SH-SY5Y (cell line): Measurements from ENCODE around the gene RELN.

Source experiments
- GATA2 ChIP-seq: IDR thresholded peaks from 2 replicates; pipeline ENCODE4 v1.6.1; 2011; ENCODE audit warnings: mild to moderate bottlenecking, low read depth, low read length
- GATA3 ChIP-seq: IDR thresholded peaks from 2 replicates; pipeline ENCODE4 v1.6.1; 2011; ENCODE audit warnings: low read depth, mild to moderate bottlenecking, low read length, moderate library complexity

GRCh38 chr7:104005197-104005596 is 15.7 kb upstream of the RELN start:
- TF ChIP-seq GATA3 (no peak), GATA2 (no peak)
